ENCODE data around the gene RSL1D1.
A peak's percentile ranks its signal among the peaks of the same experiment; 100 is the strongest.

Gene RSL1D1

DNA sequence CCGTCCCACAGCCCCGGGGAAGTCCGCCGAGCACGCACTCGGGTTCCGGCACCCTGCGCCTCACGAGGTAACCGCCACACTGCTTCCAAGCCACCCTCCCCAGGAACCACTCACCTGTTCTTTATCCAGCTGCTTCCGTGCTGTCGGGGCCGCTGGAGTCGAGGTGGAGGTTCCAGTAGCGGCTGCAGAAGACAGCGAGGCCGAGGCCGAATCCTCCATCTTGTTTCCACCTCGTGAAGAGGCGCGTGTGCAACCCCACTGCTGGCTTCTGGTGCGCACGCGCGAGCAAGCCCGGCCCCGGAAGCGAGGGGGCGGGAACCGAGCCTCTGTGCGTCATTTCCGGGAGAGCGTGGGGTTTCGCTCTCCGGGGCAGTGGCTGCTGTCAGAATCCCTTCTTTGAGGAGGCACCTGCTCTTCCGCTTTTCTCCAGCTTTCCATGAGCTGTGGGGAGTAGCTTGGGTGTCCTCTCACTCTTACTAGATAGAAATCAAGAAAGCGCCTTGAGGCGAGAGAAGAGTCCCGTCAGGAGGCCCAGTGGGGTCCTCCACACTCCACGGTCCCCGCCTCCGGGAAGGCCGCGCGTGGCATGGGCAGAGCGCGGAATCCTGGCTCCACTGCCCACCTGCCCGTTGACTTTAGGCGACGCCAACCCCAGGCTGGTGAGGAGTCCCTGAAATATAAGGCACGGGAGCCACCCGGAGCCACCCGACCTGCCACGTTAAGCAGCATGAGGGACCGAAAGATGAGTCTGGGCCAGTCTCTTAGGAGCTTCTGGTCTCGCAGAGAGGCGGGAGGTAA, at the start of gene RSL1D1:
Gene RSL1D1 (minus strand): TSS at position 249 of the 798 bp plus-strand sequence. CDS start 30 bp downstream, at position 219.
- DNase-seq (ENCODE audit: low spot score), result peak; percentile 99

DNA sequence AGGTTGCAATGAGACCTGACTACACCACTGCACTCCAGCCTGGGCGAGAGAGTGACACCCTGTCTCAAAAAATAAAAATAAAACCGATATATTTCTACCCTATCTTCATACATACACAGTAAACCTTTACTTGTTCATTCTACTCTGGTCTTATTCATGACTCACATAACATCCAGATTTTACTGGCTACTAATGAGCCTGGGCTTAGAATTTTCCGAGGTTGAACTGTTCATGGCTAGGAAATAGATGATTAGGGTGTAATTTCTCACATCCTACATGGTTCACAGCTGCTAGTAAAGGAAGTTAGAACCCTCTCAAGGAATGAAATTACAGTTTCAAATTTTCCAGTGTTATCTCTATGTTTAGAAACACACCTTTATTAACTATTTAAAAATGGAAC, 49.7 kb upstream of the RSL1D1 start:
- no peak for DNase-seq (ENCODE audit: low spot score)

DNA sequence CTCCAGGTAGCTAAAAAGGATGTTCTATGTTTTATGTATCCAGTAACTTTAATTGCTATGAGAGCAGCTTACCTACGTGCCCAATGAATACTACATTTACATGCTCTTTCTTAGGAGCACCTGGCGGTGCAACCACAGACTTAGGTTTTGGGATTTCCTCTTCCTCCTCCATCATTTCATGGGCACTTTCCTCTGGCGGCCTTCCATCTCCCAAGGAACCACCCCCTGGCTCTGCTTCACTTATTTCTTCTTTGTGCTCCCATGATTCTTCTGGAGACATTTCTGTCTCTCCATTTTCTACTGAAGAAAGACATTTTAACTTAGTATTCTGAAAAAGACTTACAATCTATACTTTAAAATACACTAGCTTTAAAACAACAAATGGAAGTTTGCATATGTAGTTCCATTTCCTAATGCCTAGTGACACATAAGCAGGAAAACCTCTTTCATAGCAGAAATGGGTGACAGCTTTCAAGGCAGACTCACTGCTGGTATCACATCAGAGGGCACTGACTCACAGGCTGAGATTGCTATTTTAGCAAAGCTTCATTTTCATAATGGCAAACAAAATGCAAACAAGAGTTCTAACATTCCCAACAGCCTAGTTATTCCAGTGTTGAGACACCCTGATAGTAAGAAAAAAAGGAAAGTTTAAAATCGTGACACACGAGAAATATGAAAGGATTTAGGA, 45.3 kb upstream of the RSL1D1 start:
- DNase-seq (ENCODE audit: low spot score), result no peak

DNA sequence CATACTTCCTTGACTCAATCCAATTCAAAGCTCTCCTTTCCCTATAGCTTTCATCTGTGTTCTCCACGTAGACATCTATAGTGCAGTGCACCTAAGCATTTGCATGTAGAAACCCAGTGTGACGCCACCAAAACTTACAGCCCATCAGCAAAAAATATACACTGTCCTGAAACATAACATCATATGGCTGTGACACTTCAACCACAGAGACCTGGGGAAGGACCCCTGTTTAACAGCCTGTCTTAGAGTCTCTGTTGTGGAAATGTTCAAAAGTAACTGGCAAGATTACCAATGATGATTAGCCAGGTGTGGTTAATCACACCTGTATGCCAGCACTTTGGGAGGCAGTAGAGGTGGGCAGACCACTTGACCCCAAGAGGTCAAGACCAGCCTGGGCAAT, 42.2 kb upstream of the RSL1D1 start:
- DNase-seq (ENCODE audit: low spot score), result no peak

DNA sequence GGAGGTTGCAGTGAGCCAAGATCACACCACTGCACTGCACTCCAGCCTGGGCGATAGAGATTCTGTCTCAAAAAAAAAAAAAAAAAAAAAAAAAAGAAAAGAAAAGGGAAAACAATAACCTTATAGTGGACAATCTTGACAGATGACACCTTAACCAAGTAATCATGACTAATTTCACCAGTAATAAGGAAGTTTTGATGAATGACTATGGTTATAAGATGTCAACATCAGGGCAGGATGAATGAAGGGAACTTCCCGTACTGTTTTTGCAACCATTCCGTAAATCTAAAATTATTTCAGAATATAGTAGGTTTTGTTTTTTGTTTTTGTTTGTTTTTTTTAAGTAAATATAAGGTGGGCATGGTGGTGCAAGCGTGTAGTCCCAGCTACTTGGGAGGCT, 41.4 kb upstream of the RSL1D1 start:
- DNase-seq (ENCODE audit: low spot score), result no peak

DNA sequence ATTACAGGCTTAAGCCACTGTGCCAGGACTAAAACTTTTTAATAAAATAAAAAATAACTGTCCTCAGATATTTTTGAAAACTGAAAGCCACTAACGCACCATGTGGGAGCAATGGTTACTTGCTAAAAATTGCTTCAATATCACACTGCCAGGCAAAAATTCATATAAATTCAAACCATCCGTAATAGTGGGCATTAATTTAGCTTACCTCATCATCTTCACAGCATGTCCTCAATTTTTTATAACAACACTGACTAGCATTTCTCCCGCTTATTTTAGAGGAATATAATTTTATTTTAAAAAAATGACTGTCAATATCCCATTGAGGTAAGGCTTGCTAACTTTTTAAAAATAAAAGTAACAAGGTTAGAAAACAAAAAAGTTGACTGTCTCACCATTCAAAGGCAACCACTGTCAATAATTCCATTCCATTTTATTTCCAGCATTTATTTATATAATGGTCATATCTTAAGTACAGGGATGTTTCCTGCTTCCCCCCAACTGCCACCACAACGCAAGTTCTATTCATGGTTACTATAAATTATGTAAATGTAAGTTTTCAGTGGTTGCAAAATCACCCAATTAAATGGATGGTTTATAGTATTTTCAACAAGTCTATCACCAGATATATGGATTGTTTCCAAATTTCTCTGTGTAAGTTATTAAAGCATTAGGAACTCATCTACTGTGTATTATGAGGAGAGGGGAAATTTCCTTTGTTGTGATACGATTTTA, 39.1 kb upstream of the RSL1D1 start:
- DNase-seq (ENCODE audit: low spot score), result no peak

DNA sequence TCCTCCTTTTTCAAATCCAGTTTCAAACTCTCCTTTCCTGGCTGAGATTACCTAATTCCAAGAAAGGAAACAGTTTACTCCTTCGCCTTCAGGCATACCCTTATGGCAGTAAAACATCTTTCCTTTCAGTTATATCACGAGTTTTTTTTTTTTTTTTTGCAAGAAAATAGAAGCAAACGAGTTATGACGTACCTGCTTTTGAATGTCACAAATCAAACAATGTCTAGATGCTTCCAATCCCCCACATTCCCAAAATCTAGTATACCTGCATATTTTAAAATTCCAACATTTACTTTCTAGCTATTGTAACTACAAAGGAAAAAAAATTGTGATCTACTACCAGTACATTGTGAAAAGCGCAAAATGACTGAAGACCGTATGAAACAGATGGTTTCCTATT, 35.5 kb upstream of the RSL1D1 start:
- DNase-seq (ENCODE audit: low spot score), result no peak

DNA sequence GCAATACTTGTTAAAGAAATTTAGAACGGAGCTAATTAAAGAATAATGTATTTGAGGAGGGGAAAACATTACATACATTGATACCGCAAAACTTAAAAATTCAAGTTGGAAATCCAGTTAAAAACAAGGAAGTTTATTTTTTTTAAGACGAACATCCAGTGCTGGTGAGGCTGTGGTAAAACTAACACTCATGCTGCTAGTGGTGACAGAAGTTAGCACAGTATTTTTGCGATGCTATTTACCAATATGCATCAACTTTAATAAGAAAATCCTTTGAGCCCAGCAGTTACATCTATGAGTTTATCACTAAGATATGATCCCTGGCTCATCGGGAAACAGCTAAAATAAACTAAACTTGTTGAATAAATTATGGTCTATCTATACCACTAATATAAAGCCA, 32.7 kb upstream of the RSL1D1 start:
- no peak for DNase-seq (ENCODE audit: low spot score)

DNA sequence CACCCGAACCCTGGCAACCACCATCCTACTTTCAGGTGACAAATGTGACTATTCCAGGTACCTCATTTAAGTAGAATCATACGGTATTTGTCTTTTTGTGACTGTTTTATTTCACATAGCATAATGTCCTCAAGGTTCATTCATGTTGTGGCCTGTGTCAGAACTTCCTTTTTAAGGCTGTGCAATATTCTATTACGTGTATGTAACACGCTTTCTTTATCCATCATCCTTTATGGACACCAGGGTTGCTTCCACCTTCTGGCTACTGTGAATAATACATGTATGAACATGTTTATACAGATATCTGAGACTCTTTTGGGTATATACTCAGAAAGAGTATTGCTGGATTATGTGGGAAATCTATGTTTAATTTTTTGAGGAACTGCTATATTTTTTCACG, 28.7 kb upstream of the RSL1D1 start:
- no peak for DNase-seq (ENCODE audit: low spot score)

DNA sequence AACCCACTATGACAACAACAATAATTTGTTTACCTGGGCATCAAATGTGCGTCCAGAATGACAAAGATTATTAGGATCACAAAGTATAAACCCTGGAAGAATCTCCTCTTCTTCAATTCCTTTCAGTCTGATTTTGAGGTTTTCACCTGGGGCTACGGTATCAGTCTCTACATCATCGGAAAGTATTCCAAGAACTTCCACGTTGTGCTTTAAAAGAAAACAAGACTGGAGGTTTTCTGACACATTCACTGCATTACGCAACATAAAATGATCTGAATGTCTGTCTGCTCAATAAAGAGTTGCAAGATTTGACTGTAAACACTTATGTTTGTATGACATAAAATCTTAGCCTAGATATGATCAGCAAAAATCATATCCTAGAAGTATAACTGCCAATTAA, 26.0 kb upstream of the RSL1D1 start:
- no peak for DNase-seq (ENCODE audit: low spot score)

DNA sequence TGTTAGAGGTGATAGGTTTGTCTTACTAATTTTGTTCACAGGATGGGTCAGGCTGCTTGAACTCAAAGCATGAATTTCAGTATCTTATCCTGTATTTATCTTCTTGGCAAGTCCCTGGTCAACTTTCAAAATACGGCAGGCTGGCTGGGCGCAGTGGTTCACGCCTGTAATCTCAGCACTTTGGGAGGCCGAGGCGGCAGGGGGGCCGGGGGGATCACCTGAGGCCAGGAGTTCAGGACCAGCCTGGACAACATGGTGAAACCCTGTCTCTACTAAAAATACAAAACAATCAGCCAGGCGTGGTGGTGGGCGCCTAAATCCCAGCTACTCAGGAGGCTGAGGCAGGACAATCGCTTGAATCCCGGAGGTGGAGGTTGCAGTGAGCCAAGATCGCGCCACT, 25.0 kb upstream of the RSL1D1 start:
- no peak for DNase-seq (ENCODE audit: low spot score)

DNA sequence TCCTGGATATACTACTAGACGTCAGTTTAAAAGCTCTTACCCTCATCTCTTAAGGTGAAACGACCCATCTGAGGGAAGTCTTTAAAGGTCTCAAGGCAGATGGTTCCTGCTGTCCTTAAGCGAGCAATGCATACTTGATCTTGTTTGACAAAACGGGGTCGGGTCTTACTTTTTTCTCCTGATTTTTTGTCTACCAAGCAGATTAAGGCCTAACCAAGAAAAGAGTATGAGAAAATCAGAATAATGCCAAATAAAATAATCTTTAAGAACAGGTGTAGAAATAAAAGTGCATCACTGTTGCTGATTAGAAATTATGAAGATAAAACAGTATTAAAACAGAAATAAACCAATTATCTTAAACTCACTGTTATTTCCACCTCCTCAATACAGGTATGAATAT, 24.4 kb upstream of the RSL1D1 start:
- no peak for DNase-seq (ENCODE audit: low spot score)

DNA sequence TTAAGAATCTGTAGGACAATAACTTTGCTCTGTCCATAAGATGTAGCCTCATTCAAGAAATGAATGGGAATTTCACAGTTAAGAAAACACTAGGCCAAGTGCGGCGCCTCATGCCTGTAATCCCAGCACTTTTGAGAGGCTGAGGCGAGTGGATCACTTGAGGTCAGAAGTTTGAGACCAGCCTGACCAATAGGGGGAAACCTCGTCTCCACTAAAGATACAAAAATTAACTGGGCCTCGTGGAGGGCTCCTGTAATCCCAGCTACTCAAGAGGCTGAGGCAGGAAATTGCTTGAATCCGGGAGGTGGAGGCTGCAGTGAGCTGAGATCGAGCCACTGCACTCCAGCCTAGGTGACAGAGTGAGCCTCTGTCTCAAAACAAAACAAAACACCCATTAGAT, 19.9 kb upstream of the RSL1D1 start:
- DNase-seq (ENCODE audit: low spot score), result no peak

DNA sequence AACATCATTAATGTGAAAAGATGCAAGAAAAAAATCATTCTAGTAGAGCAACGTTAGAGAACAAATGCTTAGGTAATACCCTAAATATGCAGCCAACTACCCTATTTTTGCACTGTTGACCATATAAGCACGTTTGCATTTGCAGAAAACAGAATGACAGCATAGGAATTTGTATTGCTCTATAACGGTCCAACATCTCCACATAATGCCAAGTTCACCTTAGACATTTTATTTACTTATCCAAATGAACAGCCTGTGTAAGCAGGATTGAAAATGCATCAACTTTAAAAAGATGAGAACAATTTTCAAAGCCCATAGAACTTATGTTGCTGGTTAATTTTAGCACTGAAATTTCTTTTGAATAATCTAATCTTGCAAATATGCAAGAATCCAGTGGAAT, 19.1 kb upstream of the RSL1D1 start:
- DNase-seq (ENCODE audit: low spot score), result no peak

DNA sequence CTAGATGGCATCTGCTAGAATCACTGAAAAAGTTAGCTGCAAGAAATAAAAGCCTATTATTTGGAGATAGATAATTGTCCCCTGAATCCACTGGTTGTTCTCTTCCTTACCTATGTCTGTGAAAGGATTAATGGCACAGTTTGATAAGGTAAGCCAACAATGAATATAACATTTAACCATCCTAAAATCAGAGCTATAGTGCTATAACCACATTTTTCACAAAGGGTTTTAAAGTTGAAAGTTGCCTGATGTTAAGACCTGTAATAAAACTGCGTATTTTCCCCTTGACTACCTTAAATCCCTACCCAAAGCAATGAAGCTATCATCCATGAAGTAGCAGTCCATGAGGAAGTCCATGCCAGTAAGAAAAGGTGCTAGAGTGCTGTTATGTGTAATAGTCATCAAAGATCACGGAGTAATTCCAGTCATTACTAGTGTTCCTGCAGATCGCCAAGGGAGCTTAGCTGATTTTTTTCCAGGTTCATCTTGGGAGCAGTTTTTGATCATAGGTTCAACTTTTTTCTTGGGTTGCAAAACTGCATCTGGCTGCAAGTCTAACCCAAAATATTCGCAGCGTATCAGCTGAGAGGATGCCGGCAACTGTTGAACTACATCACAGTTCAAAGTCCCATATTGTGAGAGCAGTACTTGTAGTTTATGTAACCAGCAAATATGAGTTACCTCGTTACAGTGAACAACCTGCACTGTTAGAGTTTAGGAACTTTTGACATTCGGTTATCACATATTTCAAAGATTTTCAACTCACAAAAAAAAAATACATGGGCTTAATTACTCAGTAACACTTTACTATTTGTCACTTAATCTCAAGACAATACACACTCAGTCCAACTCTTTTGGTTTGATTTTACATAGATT, 18.2 kb upstream of the RSL1D1 start:
- no peak for DNase-seq (ENCODE audit: low spot score)

DNA sequence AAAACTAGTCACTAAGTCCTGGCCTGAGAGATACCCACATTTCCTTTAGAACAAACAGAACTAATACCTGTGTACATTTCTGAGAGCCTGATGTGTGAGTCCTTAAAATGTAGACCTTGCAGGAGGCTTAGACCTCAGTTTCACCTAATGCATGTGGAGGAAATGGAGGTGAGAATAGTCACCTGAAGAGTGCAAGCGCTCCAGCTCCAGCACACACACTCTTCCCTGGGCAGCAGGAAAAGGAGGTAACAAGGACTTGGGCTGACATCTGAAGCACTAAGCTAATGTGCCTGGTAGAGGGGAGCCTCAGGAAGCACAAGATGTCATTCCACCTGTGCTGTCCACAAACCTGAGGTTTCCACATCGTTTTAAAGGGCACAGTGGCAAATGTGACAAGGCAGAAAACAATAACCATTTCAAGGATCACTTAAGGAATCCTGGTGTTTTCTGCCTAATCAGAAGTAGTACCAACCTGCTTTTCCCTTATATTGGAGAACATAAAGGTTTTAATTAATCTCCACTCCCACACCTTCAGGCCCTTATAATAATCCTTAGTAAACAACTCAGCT, 17.2 kb upstream of the RSL1D1 start:
- no peak for DNase-seq (ENCODE audit: low spot score)

DNA sequence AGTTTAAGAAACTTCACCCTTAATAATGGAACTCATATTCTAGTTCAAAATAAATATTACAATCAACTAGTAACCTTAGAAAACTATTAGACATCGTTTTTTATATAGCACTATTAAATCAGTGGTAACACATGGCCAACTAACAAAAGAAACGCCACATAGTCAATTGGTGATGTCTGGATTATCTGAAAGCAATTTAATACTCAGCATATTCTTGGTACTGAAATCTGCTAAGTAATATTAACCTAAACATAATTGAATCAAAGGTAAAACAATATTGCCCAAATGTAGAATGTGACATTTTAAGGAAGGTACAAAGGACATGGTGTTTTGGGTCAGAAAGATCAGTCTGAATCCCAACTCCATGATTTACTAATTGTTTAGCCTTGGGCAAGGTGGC, 11.1 kb upstream of the RSL1D1 start:
- DNase-seq (ENCODE audit: low spot score), result no peak

DNA sequence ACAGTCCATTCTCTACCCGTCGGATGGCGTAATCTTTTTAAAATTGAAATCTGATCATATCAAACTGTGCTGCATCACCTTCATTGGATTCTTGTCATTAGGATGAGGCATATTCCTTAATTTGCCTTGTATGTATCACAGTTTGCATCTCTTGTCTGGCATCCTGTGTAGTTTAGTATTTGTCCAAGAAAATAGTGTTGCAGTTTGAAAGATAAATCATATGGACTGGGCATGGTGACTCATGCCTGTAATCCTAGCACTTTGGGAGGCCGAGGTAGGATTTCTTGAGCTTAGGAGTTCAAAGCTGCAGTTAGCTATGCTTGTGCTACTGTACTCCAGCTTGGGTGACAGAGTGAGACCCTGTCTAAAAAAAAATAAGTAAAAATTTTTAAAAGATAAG, 5.8 kb upstream of the RSL1D1 start:
- DNase-seq (ENCODE audit: low spot score), result no peak

DNA sequence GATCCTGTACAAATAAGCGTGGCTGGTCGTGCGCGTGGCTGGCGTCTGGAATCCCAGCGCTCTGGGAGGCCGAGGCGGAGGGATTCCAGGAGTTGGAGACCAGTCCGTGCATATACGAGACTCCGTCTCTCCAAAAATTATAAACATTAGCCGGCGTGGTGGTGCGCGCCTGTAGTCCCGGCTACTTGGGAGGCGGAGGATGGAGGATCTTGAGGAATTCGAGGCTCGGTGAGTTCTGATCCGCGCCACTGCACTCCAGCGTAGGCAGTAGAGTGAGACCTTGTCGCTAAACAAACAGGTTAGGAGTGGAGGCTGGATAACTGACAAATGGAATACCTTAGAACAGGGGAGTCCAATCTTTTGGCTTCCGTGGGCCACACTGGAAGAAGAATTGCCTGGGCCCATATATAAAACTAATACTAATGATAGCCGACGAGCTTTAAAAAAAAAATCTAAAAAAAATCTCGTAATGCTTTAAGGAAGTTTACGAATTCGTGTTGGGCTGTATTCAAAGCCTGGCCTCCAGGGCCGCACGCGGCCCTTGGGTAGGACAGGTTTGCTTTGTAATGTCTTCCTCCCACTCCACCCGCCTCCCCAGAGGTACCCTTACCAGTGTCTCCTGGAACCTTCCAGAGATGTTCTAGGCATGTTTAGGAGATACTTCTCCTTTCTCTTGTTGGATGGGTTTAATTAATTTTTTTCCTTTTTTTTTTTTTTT, 909 bp upstream of the RSL1D1 start:
- DNase-seq (ENCODE audit: low spot score), result no peak

DNA sequence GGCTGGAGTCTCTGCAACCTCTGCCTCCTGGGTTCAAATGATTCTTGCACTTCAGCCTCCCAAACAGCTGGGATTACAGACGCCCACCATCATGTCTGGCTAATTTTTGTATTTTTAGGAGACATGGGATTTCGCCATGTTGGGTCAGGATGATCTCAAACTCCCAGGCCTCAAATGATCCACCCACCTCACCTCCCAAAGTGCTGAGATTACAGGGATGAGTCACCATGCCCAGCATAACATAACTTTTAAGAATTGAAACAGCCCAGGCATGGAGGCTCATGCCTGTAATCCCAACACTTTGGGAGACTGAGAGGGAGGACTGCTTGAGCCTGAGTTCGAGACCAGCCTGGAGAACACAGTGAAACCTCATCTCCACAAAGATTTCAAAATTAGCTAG, 2.5 kb downstream of the RSL1D1 start:
- no peak for DNase-seq (ENCODE audit: low spot score)

DNA sequence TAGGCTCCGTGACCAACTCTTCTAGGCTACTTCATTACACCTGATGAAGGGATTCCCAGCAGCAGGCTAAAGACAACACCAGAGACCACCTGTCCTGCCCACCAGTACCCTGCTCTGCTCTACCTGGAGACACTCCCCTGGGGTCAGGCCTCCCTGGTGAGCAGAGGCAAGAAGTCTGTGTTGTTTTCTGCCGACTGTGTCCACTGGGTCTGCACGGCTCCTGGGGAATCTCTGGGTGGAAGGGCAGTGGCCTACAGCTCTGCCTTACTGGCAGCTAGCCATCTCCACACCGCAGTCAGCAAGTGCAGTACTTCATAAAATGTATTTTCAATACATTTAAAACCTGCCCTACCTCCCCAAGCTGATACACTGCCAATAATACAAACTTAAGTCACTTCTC, 6.8 kb downstream of the RSL1D1 start:
- no peak for DNase-seq (ENCODE audit: low spot score)
